PC-9 (cell line): ENCODE measurements around the gene RFK.

Experiments used
- CTCF ChIP-seq: fragments of 200-600 bp; sonication (generic); conservative IDR thresholded peaks from 2 replicates; pipeline ENCODE4 v1.6.1; 2017; ENCODE audit warnings: mixed run types, antibody characterized with exemption, mild to moderate bottlenecking, moderate library complexity
- EZH2 ChIP-seq: fragments of 200-600 bp; sonication (generic); IDR thresholded peaks from 2 replicates; pipeline ENCODE4 v1.8.0; 2017; ENCODE audit warnings: antibody characterized with exemption, low read depth

- TF ChIP-seq CTCF: no peak
- no peak for TF ChIP-seq EZH2
Observed at GRCh38 chr9:76412638-76413037, 18.4 kb upstream of the RFK start.
